Measurements from ENCODE around the gene CX3CR1.

Gene CX3CR1

GRCh38 chr3:39222939-39223338, 56.9 kb downstream of the CX3CR1 start:
- Mint-ChIP-seq H3K9me3 (no peaks in the 10 kb centered on the region), H3K27ac (peak overlapping the region; percentile 8 to 72), H3K4me3 (peak overlapping the region; percentile 57 to 74), H3K4me1 (ENCODE audit: low read depth in 2 of 2) (peaks cover 32 to 63% of the 10 kb centered on the region in 2 donors), H3K36me3 (ENCODE audit: insufficient read depth) (no peaks in the 10 kb centered on the region), H3K27me3 (no peaks in the 10 kb centered on the region)
- no peak for DNase-seq
- ATAC-seq (replicated peaks) = no peak

- Mint-ChIP-seq H3K9me3 (no peaks in the 10 kb centered on the region), H3K4me1 (ENCODE audit: low read depth in 2 of 2) (peaks cover 32 to 68% of the 10 kb centered on the region in 2 donors), H3K27me3 (no peaks in the 10 kb centered on the region), H3K4me3 (peak overlapping the region; percentile 57 to 74), H3K36me3 (ENCODE audit: insufficient read depth) (no peaks in the 10 kb centered on the region), H3K27ac (peak overlapping the region; percentile 8 to 72)
- DNase-seq = no peak
- ATAC-seq (replicated peaks) = peak; percentile 89
Measured at GRCh38 chr3:39222462-39222861, 57.4 kb downstream of the CX3CR1 start.

DNA sequence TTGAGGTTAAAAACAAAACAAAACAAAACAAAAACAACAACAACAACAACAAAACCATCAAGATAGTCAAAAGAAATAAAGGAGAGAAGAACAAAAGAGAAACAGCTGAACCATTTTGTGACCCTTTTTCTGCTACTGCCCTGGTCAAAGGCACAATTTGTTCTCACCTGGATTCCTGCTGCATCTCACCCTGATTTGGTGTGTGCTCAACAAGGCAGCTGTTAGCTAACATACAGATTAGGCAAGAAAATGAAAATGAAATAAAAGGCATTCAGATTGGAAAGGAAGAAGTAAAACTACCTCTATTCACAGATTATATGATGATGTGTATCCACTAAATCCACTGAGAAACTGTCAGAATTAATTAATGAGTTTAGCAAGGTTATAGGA, 58.7 kb downstream of the CX3CR1 start:
- Mint-ChIP-seq H3K27me3 (no peaks in the 10 kb centered on the region), H3K27ac (peak overlapping the region; percentile 78 to 93), H3K4me1 (ENCODE audit: low read depth in 2 of 2) (peaks cover 41 to 80% of the 10 kb centered on the region in 2 donors), H3K9me3 (no peaks in the 10 kb centered on the region), H3K4me3 (peak overlapping the region; percentile 46 to 74), H3K36me3 (ENCODE audit: insufficient read depth) (no peaks in the 10 kb centered on the region)
- DNase-seq (no peak), ATAC-seq (replicated peaks) (no peak)

- Mint-ChIP-seq H3K27me3 (no peaks in the 10 kb centered on the region), H3K36me3 (ENCODE audit: insufficient read depth) (no peaks in the 10 kb centered on the region), H3K4me3 (peak overlapping the region; percentile 46 to 74), H3K9me3 (no peaks in the 10 kb centered on the region), H3K4me1 (ENCODE audit: low read depth in 2 of 2) (peaks cover 37 to 80% of the 10 kb centered on the region in 2 donors), H3K27ac (peak overlapping the region; percentile 78 to 93)
- DNase-seq (no peak), ATAC-seq (replicated peaks) (peak; percentile 47)
Measured at GRCh38 chr3:39220407-39221140, 59.3 kb downstream of the CX3CR1 start.

DNA sequence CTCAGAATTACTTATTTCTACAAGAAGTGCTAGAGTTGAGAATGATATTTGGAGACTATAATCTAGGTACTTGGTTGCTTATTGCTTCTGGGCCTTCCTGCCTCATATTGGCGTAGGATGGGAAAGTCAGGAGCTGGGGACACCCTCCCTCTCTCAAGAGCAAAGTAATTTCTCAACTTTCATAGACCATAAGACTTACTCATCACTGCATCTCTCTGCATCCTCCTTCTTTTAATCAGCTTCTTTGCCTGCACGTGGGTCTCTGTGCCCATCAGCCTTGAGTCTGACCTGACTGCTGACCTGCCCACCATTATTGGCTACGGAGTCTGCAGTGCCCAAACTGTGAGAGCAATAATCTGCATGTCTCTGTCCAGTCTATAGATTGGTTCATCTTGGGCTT, 60.1 kb downstream of the CX3CR1 start:
- DNase-seq = no peak
- no peak for ATAC-seq (replicated peaks)
- Mint-ChIP-seq H3K4me3 (no peak overlapping the region), H3K27ac (peak overlapping the region; percentile 78 to 93), H3K36me3 (ENCODE audit: insufficient read depth) (no peaks in the 10 kb centered on the region), H3K9me3 (no peaks in the 10 kb centered on the region), H3K27me3 (no peaks in the 10 kb centered on the region), H3K4me1 (ENCODE audit: low read depth in 2 of 2) (peaks cover 36 to 74% of the 10 kb centered on the region in 2 donors)

DNA sequence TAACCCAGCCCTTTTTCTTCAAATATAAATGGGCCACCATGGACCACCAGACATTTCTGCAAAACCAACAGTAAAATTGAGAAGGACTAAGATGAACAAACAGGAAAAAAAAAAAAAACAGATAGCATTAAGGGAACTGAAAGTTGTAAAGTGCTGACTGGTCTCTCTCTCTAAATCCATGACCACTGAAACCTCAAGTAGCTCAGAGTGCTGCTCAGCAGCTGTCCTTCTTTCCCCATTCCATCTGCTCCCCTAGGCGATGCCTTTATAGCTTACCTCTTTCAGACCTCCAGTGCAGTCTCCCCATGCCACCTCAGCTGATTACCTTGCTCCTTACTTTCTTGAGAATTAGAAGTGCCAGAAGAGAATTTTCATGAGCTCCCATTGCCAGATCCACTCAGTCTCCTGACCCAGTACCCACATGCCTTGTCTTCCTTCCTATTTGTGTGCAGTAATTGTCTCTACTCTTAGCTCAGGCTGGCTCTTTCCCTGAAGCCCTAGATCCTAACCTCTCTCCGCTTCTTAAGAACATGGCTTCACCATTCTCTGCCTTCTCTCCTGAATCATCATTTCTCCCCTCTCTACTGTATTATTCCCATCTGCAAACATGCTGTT, 63.6 kb downstream of the CX3CR1 start:
- Mint-ChIP-seq H3K4me3 (no peak overlapping the region), H3K4me1 (ENCODE audit: low read depth in 2 of 2) (peaks cover 19 to 46% of the 10 kb centered on the region in 2 donors), H3K9me3 (no peaks in the 10 kb centered on the region), H3K27ac (peak overlapping the region in 1 of 2 donors; percentile 2), H3K27me3 (no peaks in the 10 kb centered on the region), H3K36me3 (ENCODE audit: insufficient read depth) (no peaks in the 10 kb centered on the region)
- DNase-seq = no peak
- ATAC-seq (replicated peaks) = peak; percentile 29

DNA sequence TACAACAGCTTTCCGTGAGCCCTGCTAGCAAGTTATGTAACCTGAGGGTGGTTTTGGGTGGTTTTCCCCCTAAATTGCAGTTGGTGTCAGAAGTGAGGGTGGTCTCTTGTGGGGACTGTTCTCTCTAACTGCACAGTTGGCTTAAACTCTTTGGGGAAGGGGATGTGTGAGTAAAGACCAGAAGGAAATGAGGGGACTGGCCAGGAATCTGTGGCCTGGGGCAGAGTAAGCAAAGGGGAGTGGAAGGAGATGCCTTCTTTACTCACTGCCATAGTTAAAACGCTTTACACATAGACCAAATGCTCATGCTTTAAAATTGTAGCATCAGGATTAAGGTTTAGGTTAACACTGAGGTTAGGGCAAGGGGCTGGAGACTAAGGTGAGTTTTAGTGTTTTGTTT, 66.2 kb downstream of the CX3CR1 start:
- Mint-ChIP-seq H3K27me3 (no peaks in the 10 kb centered on the region), H3K27ac (peak overlapping the region in 1 of 2 donors; percentile 64), H3K36me3 (ENCODE audit: insufficient read depth) (no peaks in the 10 kb centered on the region), H3K4me3 (no peak overlapping the region), H3K4me1 (ENCODE audit: low read depth in 2 of 2) (peaks cover 15 to 41% of the 10 kb centered on the region in 2 donors), H3K9me3 (no peaks in the 10 kb centered on the region)
- ATAC-seq (replicated peaks) = no peak
- DNase-seq = no peak

Data from effector memory CD8-positive, alpha-beta T cell (primary cell).